ENCODE measurements around the gene CDC42BPB.

- TF ChIP-seq EZH2 (IDR thresholded peaks at IDR 0.05; ENCODE audit: insufficient read depth, poor library complexity, severe bottlenecking) (no peak), EZH2phosphoT487 (IDR thresholded peaks at IDR 0.05; ENCODE audit: insufficient read depth, low read depth) (no peak)
Observed at GRCh38 chr14:102913341-102914211, 143.8 kb downstream of the CDC42BPB start.

Measured in GM23248 (cell line).